AG10803 (cell line): ENCODE results near the gene KLHL25.

Experiments used
- DNase-seq: peaks from one replicate; pipeline ENCODE4 v3.0.0; 2010; ENCODE audit warnings: low read depth
- H3K4me3 ChIP-seq: 2 replicates; pipeline ENCODE4 v1.5.1; 2011; ENCODE audit warnings: mild to moderate bottlenecking, low read length, control low read depth
- CTCF ChIP-seq: conservative IDR thresholded peaks from 2 replicates; pipeline ENCODE4 v1.5.1; 2011; ENCODE audit warnings: mild to moderate bottlenecking, low read length, control low read depth, inconsistent platforms

KLHL25 gene

GRCh38 chr15:85718981-85719380 lies 75.7 kb downstream of the KLHL25 start:
- no peak for DNase-seq
- TF ChIP-seq CTCF = no peak
- no peak overlapping the region for H3K4me3 ChIP-seq

- no peak for TF ChIP-seq CTCF
- no peak overlapping the region for H3K4me3 ChIP-seq
- DNase-seq = no peak
These were observed 76.3 kb downstream of the KLHL25 start for GRCh38 chr15:85718271-85718971.

- H3K4me3 ChIP-seq = no peak overlapping the region
- no peak for TF ChIP-seq CTCF
- DNase-seq = no peak
These were observed 77.5 kb downstream of the KLHL25 start for GRCh38 chr15:85717212-85717611.

GRCh38 chr15:85716261-85716660 lies 78.5 kb downstream of the KLHL25 start:
- TF ChIP-seq CTCF = no peak
- H3K4me3 ChIP-seq = no peak overlapping the region
- no peak for DNase-seq

GRCh38 chr15:85711580-85712192 lies 83.0 kb downstream of the KLHL25 start:
- H3K4me3 ChIP-seq = no peak overlapping the region
- no peak for TF ChIP-seq CTCF
- no peak for DNase-seq

- no peak for TF ChIP-seq CTCF
- H3K4me3 ChIP-seq = no peak overlapping the region
- DNase-seq = no peak
These were observed 84.3 kb downstream of the KLHL25 start for GRCh38 chr15:85710340-85710842.
